Adrenal gland (tissue), 12 donors: ENCODE data around the gene RFX7. TPM values are rescaled to one million over a fixed set of nuclear protein-coding genes. Genes with fewer than 3 reads are reported as not detected.

Experiments
- DNase-seq, 7 donors: peaks; one replicate each; pipeline ENCODE4 v3.0.0-alpha.2; 2019 to 2020
- H3K27ac ChIP-seq, 5 donors: fragments of 200-600 bp; sonication (generic) in 4 of 5; 1 replicate in 3 of 5; 2 replicates in 2 of 5; pipeline versions ENCODE4 v1.5.1 to v1.8.0; 2016 to 2020; ENCODE audit warnings: mild to moderate bottlenecking in 1 of 5
- H3K27me3 ChIP-seq: fragments of 200-600 bp; 2 replicates; pipeline ENCODE4 v1.8.0; 2021
- H3K36me3 ChIP-seq, 2 donors: fragments of 200-600 bp; replicated peaks in 1 of 2; 1 replicate in 1 of 2; 2 replicates in 1 of 2; pipeline versions ENCODE4 v1.5.1 to v1.8.0; 2018 to 2022
- H3K4me1 ChIP-seq, 2 donors: fragments of 200-600 bp; replicated peaks in 1 of 2; 1 replicate in 1 of 2; 2 replicates in 1 of 2; pipeline versions ENCODE4 v1.5.1 to v1.8.0; 2018 to 2021
- H3K4me3 ChIP-seq, 4 donors: fragments of 200-600 bp; sonication (generic) in 3 of 4; one replicate each; pipeline ENCODE4 v1.5.1; 2016 to 2018
- H3K9me3 ChIP-seq, 3 donors: fragments of 200-600 bp; sonication (generic) in 1 of 3; replicated peaks in 1 of 3; 1 replicate in 2 of 3; 2 replicates in 1 of 3; pipeline versions ENCODE4 v1.5.1 to v1.8.0; 2016 to 2021
- POLR2A ChIP-seq, 2 donors: fragments of 450-650 bp; IDR thresholded peaks; one replicate each; pipeline ENCODE4 v1.6.1; 2017; ENCODE audit warnings: antibody characterized with exemption in 2 of 2, mild to moderate bottlenecking in 2 of 2, moderate library complexity in 1 of 2
- WGBS, 4 donors: extraction: QIAGEN DNeasy Blood & Tissue Kit in 2 of 4; methylation state at CpG; one replicate each; pipeline versions ENCODE4 v1.1.5 to v1.1.7; 2013 to 2017; 5-methylcytosine and 5-hydroxymethylcytosine counted together
- intact Hi-C, 2 donors: fragments of 100-400 bp; cut with DNase I; formaldehyde crosslinking; loops; one replicate each; pipeline versions ENCODE4 v1.14.1 to v1.15.0; 2022 to 2023
- polyA plus RNA-seq, 3 donors: library from polyadenylated mRNA; stranded (reverse); fragments of 200-250 nt in 2 of 3; fragments of 350-450 nt in 1 of 3; fragmentation: Illumina TruSeq in 1 of 3; extraction: RNeasy Lipid Tissue Mini Kit (QIAGEN cat#74804) in 1 of 3; gene quantifications; one replicate each; pipeline ENCODE4 v1.2.3, GENCODE V29; 2013 to 2014
- total RNA-seq, 9 donors: library from RNA; depleted of rRNA in 4 of 9; stranded (reverse); fragments of >200 nt in 4 of 9; fragments of 120-200 nt in 1 of 9; fragmentation: NEBNext Ultra II Directional in 1 of 9; extraction: Animal tissue kit (Norgen Biotek cat#: 25700) in 1 of 9; gene quantifications; one replicate each; pipeline versions ENCODE4 v1.1.0 to v1.2.4, GENCODE V29; 2013 to 2023
- TF ChIP-seq, protein P1 (sequence below), 6 experiments: fragments of 450-650 bp in 4 of 6; fragments of 200-600 bp in 2 of 6; sonication (generic) in 1 of 6; IDR thresholded peaks; 1 replicate in 5 of 6; 2 replicates in 1 of 6; pipeline versions ENCODE4 v1.5.1 to v1.8.0; 2016 to 2021; ENCODE audit warnings: antibody characterized with exemption in 6 of 6, mild to moderate bottlenecking in 2 of 6, moderate library complexity in 1 of 6
- donor health status: healthy with polysubstance abuse.
- donor health status: Bipolar disorder and iron deficiency.
- donor health status: DM: yes; HTN: yes; CAD: no.
- donor health status: DM: no; HTN: no; CAD: no.
- donor health status: DM: no; HTN: no; CAD: no.
- donor health status: DM: yes; HTN: yes; CAD: no.

Gene RFX7
- total and polyA plus RNA-seq, 12 donors, result 3.3 to 51.6 (median 15.9) TPM

DNA sequence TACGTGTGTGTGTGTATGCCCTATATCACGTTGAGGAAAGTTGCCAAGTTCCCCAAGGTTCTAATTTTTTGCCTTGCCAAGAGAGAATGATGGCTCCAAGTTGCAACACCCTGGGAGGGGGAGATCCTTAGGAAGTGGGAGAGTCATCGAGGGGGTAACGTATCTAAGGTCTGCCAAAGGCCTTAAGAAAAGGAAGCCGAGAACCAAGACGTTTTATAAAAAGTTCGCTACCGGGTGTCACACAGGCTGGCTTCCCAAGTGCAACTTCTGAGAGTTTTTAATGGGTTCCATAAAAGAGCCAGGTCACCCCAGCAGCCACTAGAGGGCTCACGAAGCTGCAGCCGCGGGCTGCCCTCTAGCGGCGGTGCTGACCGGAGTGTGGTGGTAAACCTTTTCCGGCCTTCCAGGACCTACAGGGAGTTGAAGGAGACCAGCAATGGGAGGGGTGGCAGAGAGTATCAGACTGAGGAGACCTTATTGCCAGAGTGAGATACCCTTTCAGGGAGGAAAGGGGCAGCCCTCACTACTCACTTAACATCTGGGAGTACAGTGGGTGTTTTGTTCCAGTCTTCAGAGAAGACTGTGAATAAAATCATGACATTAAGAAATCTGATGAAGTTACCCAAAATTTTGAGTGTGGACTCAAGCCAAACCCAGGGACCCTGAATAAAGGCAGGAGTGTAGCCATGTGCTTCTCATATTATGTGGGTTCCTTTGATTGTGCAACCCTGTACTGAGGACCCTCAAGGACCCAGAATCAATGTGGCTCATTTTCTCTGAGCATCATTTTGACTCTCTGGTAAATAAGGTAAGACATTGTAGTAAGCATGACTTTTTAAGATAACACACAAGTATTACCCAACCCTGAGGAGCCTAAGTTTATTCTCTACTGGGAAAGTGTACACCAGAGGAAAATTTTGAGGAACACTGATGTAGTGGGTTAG, 2.5 kb upstream of the RFX7 start:
- intact Hi-C loops, result loop anchor here in 1 of 2 donors (5.0 to 10.0 kb wide), 3 partner anchors 119 to 181 kb away; partner anchors contain the start of gene TEX9
- no peaks in the 10 kb centered on the region for H3K27me3 ChIP-seq
- 1 to 3% (median 2%) methylated on average over 15 of the region's 15 CpGs for WGBS, 4 donors
- TF ChIP-seq, protein P1, sequence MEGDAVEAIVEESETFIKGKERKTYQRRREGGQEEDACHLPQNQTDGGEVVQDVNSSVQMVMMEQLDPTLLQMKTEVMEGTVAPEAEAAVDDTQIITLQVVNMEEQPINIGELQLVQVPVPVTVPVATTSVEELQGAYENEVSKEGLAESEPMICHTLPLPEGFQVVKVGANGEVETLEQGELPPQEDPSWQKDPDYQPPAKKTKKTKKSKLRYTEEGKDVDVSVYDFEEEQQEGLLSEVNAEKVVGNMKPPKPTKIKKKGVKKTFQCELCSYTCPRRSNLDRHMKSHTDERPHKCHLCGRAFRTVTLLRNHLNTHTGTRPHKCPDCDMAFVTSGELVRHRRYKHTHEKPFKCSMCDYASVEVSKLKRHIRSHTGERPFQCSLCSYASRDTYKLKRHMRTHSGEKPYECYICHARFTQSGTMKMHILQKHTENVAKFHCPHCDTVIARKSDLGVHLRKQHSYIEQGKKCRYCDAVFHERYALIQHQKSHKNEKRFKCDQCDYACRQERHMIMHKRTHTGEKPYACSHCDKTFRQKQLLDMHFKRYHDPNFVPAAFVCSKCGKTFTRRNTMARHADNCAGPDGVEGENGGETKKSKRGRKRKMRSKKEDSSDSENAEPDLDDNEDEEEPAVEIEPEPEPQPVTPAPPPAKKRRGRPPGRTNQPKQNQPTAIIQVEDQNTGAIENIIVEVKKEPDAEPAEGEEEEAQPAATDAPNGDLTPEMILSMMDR (IDR thresholded peaks at IDR 0.05), result peak; percentile 98 to 100 (median 99)
- no peak for TF ChIP-seq POLR2A (IDR thresholded peaks at IDR 0.05)
- DNase-seq, result peak; percentile 88 to 95 (median 92)
- peaks cover 14 to 28% of the 10 kb centered on the region in 2 donors for H3K4me1 ChIP-seq
- H3K9me3 ChIP-seq, result no peaks in the 10 kb centered on the region
- H3K4me3 ChIP-seq, result peak overlapping the region in 2 of 4 donors; percentile 11 to 92
- H3K27ac ChIP-seq, result peak overlapping the region in 4 of 5 donors; percentile 76 to 96 (median 85)
- H3K36me3 ChIP-seq, result no peaks in the 10 kb centered on the region

- no peaks in the 10 kb centered on the region for H3K36me3 ChIP-seq
- 64 to 78% (median 65%) methylated on average over 8 to 10 of the region's 10 CpGs for WGBS, 4 donors
- TF ChIP-seq, protein P1 (IDR thresholded peaks at IDR 0.05), result no peak
- TF ChIP-seq POLR2A (IDR thresholded peaks at IDR 0.05), result no peak
- intact Hi-C loops, result loop anchor here in 1 of 2 donors (5.0 to 10.0 kb wide), 3 partner anchors 120 to 182 kb away; partner anchors contain the start of gene TEX9
- H3K27ac ChIP-seq, result peak overlapping the region; percentile 51 to 96 (median 79)
- peak overlapping the region in 2 of 4 donors; percentile 5 to 92 for H3K4me3 ChIP-seq
- no peaks in the 10 kb centered on the region for H3K27me3 ChIP-seq
- peaks cover 14 to 39% of the 10 kb centered on the region in 2 donors for H3K4me1 ChIP-seq
- DNase-seq, result peak in 6 of 7 donors; percentile 7 to 70 (median 44)
- no peaks in the 10 kb centered on the region for H3K9me3 ChIP-seq
Measured at GRCh38 chr15:56244811-56245576, 1.3 kb upstream of the RFX7 start.

GRCh38 chr15:56244038-56244810, 545 bp upstream of the RFX7 start:
- 0 to 1% (median 0%) methylated on average over 24 to 29 of the region's 29 CpGs for WGBS, 4 donors
- DNase-seq, result peak; percentile 47 to 81 (median 74)
- H3K27ac ChIP-seq, result peak overlapping the region; percentile 51 to 96 (median 79)
- intact Hi-C loops, result loop anchor here in 1 of 2 donors (10.0 kb wide), 2 partner anchors 121 to 139 kb away; partner anchors contain the start of gene TEX9
- no peak for TF ChIP-seq POLR2A (IDR thresholded peaks at IDR 0.05)
- TF ChIP-seq, protein P1 (IDR thresholded peaks at IDR 0.05), result no peak
- peak overlapping the region in 2 of 4 donors; percentile 31 to 92 for H3K4me3 ChIP-seq
- no peaks in the 10 kb centered on the region for H3K9me3 ChIP-seq
- no peaks in the 10 kb centered on the region for H3K27me3 ChIP-seq
- H3K4me1 ChIP-seq, result peaks cover 14 to 42% of the 10 kb centered on the region in 2 donors
- no peaks in the 10 kb centered on the region for H3K36me3 ChIP-seq
